C4-2B (cell line): Measurements from ENCODE around the gene TMPRSS9.

Experiments
- CTCF ChIP-seq: fragments of 450-650 bp; conservative IDR thresholded peaks from 2 replicates; pipeline ENCODE4 v1.5.1; 2017; ENCODE audit warnings: mild to moderate bottlenecking
- ZFX ChIP-seq: fragments of 450-650 bp; IDR thresholded peaks from 2 replicates; pipeline ENCODE4 v1.6.1; 2017

- TF ChIP-seq CTCF (no peak), ZFX (no peak)
Measured at GRCh38 chr19:2434721-2435265, 74.7 kb downstream of the TMPRSS9 start.
